B cell (primary cell): ENCODE measurements around the gene ARHGAP28.

ENCODE experiments used
- CTCF ChIP-seq: fragments of 200-600 bp; IDR thresholded peaks from one replicate; pipeline ENCODE4 v1.8.0; 2022; ENCODE audit warnings: antibody characterized with exemption, mild to moderate bottlenecking
- EZH2 ChIP-seq: IDR thresholded peaks from 2 replicates; pipeline ENCODE4 v1.6.1; 2012; ENCODE audit warnings: borderline replicate concordance, low read depth, mild to moderate bottlenecking, moderate library complexity, low read length; ENCODE audit not compliant: insufficient read depth, poor library complexity, severe bottlenecking

GRCh38 chr18:6860804-6861448 lies 131.4 kb downstream of the ARHGAP28 start:
- TF ChIP-seq CTCF, result no peak
- no peak for TF ChIP-seq EZH2
